CD14-positive monocyte (primary cell): Measurements from ENCODE around the gene CYP27B1. TPM values are rescaled to one million over a fixed set of nuclear protein-coding genes. Genes with fewer than 3 reads are reported as not detected.

Experiments
- DNase-seq, 3 donors: peaks; one replicate each; pipeline ENCODE4 v3.0.0-alpha.2; 2011 to 2022
- H2AFZ ChIP-seq: 2 replicates; pipeline ENCODE4 v1.6.0; 2012; ENCODE audit warnings: mild to moderate bottlenecking, low read depth, low read length, inconsistent platforms; ENCODE audit not compliant: insufficient read depth, poor library complexity, severe bottlenecking
- H3K27ac ChIP-seq, 2 donors: 1 replicate in 1 of 2; 2 replicates in 1 of 2; pipeline ENCODE4 v1.5.1; 2012 to 2013; ENCODE audit warnings: low read length in 2 of 2, control low read depth in 1 of 2, inconsistent platforms in 1 of 2, low read depth in 1 of 2, mild to moderate bottlenecking in 1 of 2
- H3K27me3 ChIP-seq, 2 donors: one replicate each; pipeline versions ENCODE4 v1.6.0 to v1.6.1; 2011 to 2013; ENCODE audit warnings: low read length in 2 of 2; ENCODE audit not compliant: control insufficient read depth in 2 of 2, insufficient read depth in 2 of 2
- H3K36me3 ChIP-seq, 2 donors: replicated peaks in 1 of 2; 1 replicate in 1 of 2; 2 replicates in 1 of 2; pipeline versions ENCODE4 v1.5.1 to v1.6.1; 2012 to 2013; ENCODE audit warnings: low read length in 2 of 2, control low read depth in 1 of 2, inconsistent platforms in 1 of 2, mild to moderate bottlenecking in 1 of 2; ENCODE audit not compliant: insufficient read depth in 2 of 2, control insufficient read depth in 1 of 2
- H3K4me1 ChIP-seq, 2 donors: 1 replicate in 1 of 2; 2 replicates in 1 of 2; pipeline versions ENCODE4 v1.5.1 to v1.6.1; 2012 to 2013; ENCODE audit warnings: low read length in 2 of 2, control low read depth in 1 of 2, inconsistent platforms in 1 of 2, mild to moderate bottlenecking in 1 of 2, moderate library complexity in 1 of 2; ENCODE audit not compliant: insufficient read depth in 2 of 2, control insufficient read depth in 1 of 2
- H3K4me2 ChIP-seq: replicated peaks from 2 replicates; pipeline ENCODE3; 2012; ENCODE audit warnings: low read length, moderate library complexity, mild to moderate bottlenecking; ENCODE audit not compliant: poor library complexity, severe bottlenecking; ENCODE audit errors: extremely low read depth
- H3K4me3 ChIP-seq, 3 experiments: fragments of 200-600 bp in 1 of 3; sonication (generic) in 1 of 3; replicated peaks in 1 of 3; 1 replicate in 2 of 3; 2 replicates in 1 of 3; pipeline ENCODE4 v1.5.1; 2011 to 2013; ENCODE audit warnings: low read length in 3 of 3, mild to moderate bottlenecking in 3 of 3, control low read depth in 2 of 3, low read depth in 2 of 3, inconsistent platforms in 1 of 3, moderate library complexity in 1 of 3
- H3K79me2 ChIP-seq: 2 replicates; pipeline ENCODE4 v1.6.0; 2012; ENCODE audit warnings: mild to moderate bottlenecking, control low read depth, inconsistent platforms, low read length, moderate library complexity; ENCODE audit not compliant: insufficient read depth
- H3K9ac ChIP-seq: 2 replicates; pipeline ENCODE4 v1.6.0; 2017; ENCODE audit warnings: low read length, mild to moderate bottlenecking; ENCODE audit not compliant: insufficient read depth, poor library complexity, severe bottlenecking
- H3K9me3 ChIP-seq, 2 donors: replicated peaks in 1 of 2; 1 replicate in 1 of 2; 2 replicates in 1 of 2; pipeline versions ENCODE4 v1.5.1 to v1.6.1; 2012 to 2013; ENCODE audit warnings: low read length in 2 of 2, control low read depth in 1 of 2; ENCODE audit not compliant: control insufficient read depth in 1 of 2, insufficient read depth in 1 of 2
- H4K20me1 ChIP-seq: 2 replicates; pipeline ENCODE4 v1.6.0; 2012; ENCODE audit warnings: mild to moderate bottlenecking, low read length, control low read depth, moderate library complexity; ENCODE audit not compliant: insufficient read depth
- H3K27ac Mint-ChIP-seq, 7 donors: one replicate each; pipeline ENCODE4 v1.8.0; 2020; ENCODE audit warnings: mild to moderate bottlenecking in 7 of 7, mixed read lengths in 7 of 7, moderate library complexity in 6 of 7, inconsistent platforms in 2 of 7
- H3K27me3 Mint-ChIP-seq, 3 donors: one replicate each; pipeline ENCODE4 v1.8.0; 2021 to 2022; ENCODE audit warnings: low read depth in 3 of 3, mild to moderate bottlenecking in 3 of 3, mixed read lengths in 3 of 3, moderate library complexity in 3 of 3, inconsistent platforms in 1 of 3
- H3K36me3 Mint-ChIP-seq, 2 donors: one replicate each; pipeline ENCODE4 v1.8.0; 2020; ENCODE audit warnings: mixed read lengths in 2 of 2, inconsistent platforms in 1 of 2, mild to moderate bottlenecking in 1 of 2
- H3K4me1 Mint-ChIP-seq: one replicate; pipeline ENCODE4 v1.8.0; 2020; ENCODE audit warnings: mild to moderate bottlenecking, mixed read lengths
- H3K4me3 Mint-ChIP-seq, 2 donors: one replicate each; pipeline ENCODE4 v1.8.0; 2020; ENCODE audit warnings: mild to moderate bottlenecking in 2 of 2, mixed read lengths in 2 of 2, moderate library complexity in 1 of 2
- H3K9me3 Mint-ChIP-seq, 7 donors: one replicate each; pipeline ENCODE4 v1.8.0; 2020 to 2022; ENCODE audit warnings: mixed read lengths in 7 of 7, mild to moderate bottlenecking in 6 of 7, moderate library complexity in 6 of 7, inconsistent platforms in 2 of 7
- CTCF ChIP-seq: fragments of 200-600 bp; IDR thresholded peaks from one replicate; pipeline ENCODE4 v1.8.0; 2022; ENCODE audit warnings: antibody characterized with exemption, mild to moderate bottlenecking
- WGBS: methylation state at CpG from one replicate; pipeline ENCODE4 v1.1.5; 2013; ENCODE audit warnings: missing lambda C conversion rate; ENCODE audit not compliant: insufficient coverage; 5-methylcytosine and 5-hydroxymethylcytosine counted together
- intact Hi-C, 2 donors: fragments of 100-400 bp; cut with micrococcal nuclease; formaldehyde crosslinking; loops; one replicate each; pipeline versions ENCODE4 v1.15.0 to v1.15.1; 2023
- polyA plus RNA-seq, 3 donors: library from polyadenylated mRNA; depleted of rRNA in 1 of 3; unstranded in 2 of 3; stranded (reverse) in 1 of 3; fragments of 300-500 nt in 2 of 3; fragments of >200 nt in 1 of 3; fragmentation: Illumina TruSeq in 2 of 3; gene quantifications; 1 replicate in 2 of 3; 2 replicates in 1 of 3; pipeline ENCODE4 v1.2.3, GENCODE V29; 2012 to 2021

Gene CYP27B1
- polyA plus RNA-seq, 3 donors: 0.81 TPM; not detected in 2

GRCh38 chr12:57769594-57769993 lies 2.7 kb upstream of the CYP27B1 start:
- intact Hi-C loops: no loop called here
- Mint-ChIP-seq H3K27ac (no peak overlapping the region), H3K27me3 (peaks cover 33 to 38% (median 37%) of the 10 kb centered on the region in 3 donors), H3K4me1 (peaks cover 48% of the 10 kb centered on the region), H3K36me3 (peaks cover 18 to 24% of the 10 kb centered on the region in 2 donors), H3K9me3 (peaks cover 0 to 14% (median 2%) of the 10 kb centered on the region in 7 donors), H3K4me3 (no peak overlapping the region)
- Histone ChIP-seq H3K9ac (no peak overlapping the region), H3K36me3 (peaks cover 0 to 6% of the 10 kb centered on the region in 2 donors), H3K9me3 (peaks cover 0 to 13% of the 10 kb centered on the region in 2 donors), H3K4me2 (no peak overlapping the region), H3K4me3 (no peak overlapping the region), H4K20me1 (no peaks in the 10 kb centered on the region), H3K79me2 (no peaks in the 10 kb centered on the region), H2AFZ (no peak overlapping the region), H3K27ac (no peak overlapping the region), H3K27me3 (peaks cover 25 to 36% of the 10 kb centered on the region in 2 donors), H3K4me1 (peaks cover 45 to 55% of the 10 kb centered on the region in 2 donors)
- TF ChIP-seq CTCF: no peak
- 92% methylated on average over 7 of the region's 11 CpGs for WGBS
- no peak for DNase-seq

GRCh38 chr12:57767876-57768275 lies 998 bp upstream of the CYP27B1 start:
- no peak for TF ChIP-seq CTCF
- 79% methylated on average over 2 of the region's 3 CpGs for WGBS
- no peak for DNase-seq
- Histone ChIP-seq H4K20me1 (no peaks in the 10 kb centered on the region), H3K36me3 (peaks cover 0 to 6% of the 10 kb centered on the region in 2 donors), H3K4me2 (no peak overlapping the region), H3K4me3 (no peak overlapping the region), H3K27ac (no peak overlapping the region), H3K79me2 (no peaks in the 10 kb centered on the region), H2AFZ (no peak overlapping the region), H3K4me1 (peaks cover 41 to 50% of the 10 kb centered on the region in 2 donors), H3K9me3 (peaks cover 0 to 13% of the 10 kb centered on the region in 2 donors), H3K27me3 (peaks cover 37 to 53% of the 10 kb centered on the region in 2 donors), H3K9ac (no peak overlapping the region)
- no peak overlapping the region for H3K27ac Mint-ChIP-seq
- H3K36me3 Mint-ChIP-seq: peaks cover 23 to 27% of the 10 kb centered on the region in 2 donors
- intact Hi-C loops: no loop called here
- peaks cover 0 to 18% (median 5%) of the 10 kb centered on the region in 7 donors for H3K9me3 Mint-ChIP-seq
- H3K27me3 Mint-ChIP-seq: peaks cover 50 to 54% (median 53%) of the 10 kb centered on the region in 3 donors
- peak overlapping the region in 1 of 2 donors; percentile 57 for H3K4me3 Mint-ChIP-seq
- peaks cover 47% of the 10 kb centered on the region for H3K4me1 Mint-ChIP-seq
